GM18499 (cell line): ENCODE results near the gene SELENOO.

ENCODE experiments used
- ATAC-seq: cut with Tn5 transposase; IDR thresholded peaks from one replicate; pipeline ENCODE4 v1.9.1; 2021; ENCODE audit warnings: moderate number of reproducible peaks; ENCODE audit not compliant: insufficient read depth, unreplicated experiment

Gene SELENOO

GRCh38 chr22:50260801-50261614, 60.2 kb downstream of the SELENOO start:
- ATAC-seq = no peak

- no peak for ATAC-seq
Observed at GRCh38 chr22:50261615-50262459, 61.0 kb downstream of the SELENOO start, which contains the start of gene MAPK12. Gene MAPK12 (minus strand): TSS chr22:50261683. CDS start chr22:50261509, 174 bp downstream.

- ATAC-seq = no peak
Observed at GRCh38 chr22:50262460-50262911, 61.7 kb downstream of the SELENOO start.

GRCh38 chr22:50262973-50263617, 62.3 kb downstream of the SELENOO start:
- ATAC-seq = no peak

- ATAC-seq = no peak
Observed at GRCh38 chr22:50264104-50264745, 63.4 kb downstream of the SELENOO start.

- no peak for ATAC-seq
Observed at GRCh38 chr22:50264946-50265669, 64.3 kb downstream of the SELENOO start.

- ATAC-seq = no peak
Observed at GRCh38 chr22:50266994-50267393, 66.2 kb downstream of the SELENOO start.
